Measurements from ENCODE around the gene PPP1R2C. TPM values are rescaled to one million over a fixed set of nuclear protein-coding genes. Genes with fewer than 3 reads are reported as not detected.

PPP1R2C gene
- total and polyA plus RNA-seq, 4 donors: not detected

GRCh38 chrX:42804524-42804923 lies 26.6 kb upstream of the PPP1R2C start:
- no peaks in the 10 kb centered on the region for H3K36me3 ChIP-seq (ENCODE audit: control insufficient read depth in 4 of 4, insufficient read depth in 3 of 4, low read depth in 1 of 4, low read length in 3 of 4)
- no peak for TF ChIP-seq FOXA1 (IDR thresholded peaks at IDR 0.05)
- TF ChIP-seq HNF4A (conservative IDR thresholded peaks at IDR 0.05): no peak
- TF ChIP-seq YY1 (IDR thresholded peaks at IDR 0.05): no peak
- TF ChIP-seq SP1 (IDR thresholded peaks at IDR 0.05): no peak
- no peak for TF ChIP-seq GABPA (IDR thresholded peaks at IDR 0.05 in 1 of 2, conservative IDR thresholded peaks at IDR 0.05 in 1 of 2)
- TF ChIP-seq, protein P1, sequence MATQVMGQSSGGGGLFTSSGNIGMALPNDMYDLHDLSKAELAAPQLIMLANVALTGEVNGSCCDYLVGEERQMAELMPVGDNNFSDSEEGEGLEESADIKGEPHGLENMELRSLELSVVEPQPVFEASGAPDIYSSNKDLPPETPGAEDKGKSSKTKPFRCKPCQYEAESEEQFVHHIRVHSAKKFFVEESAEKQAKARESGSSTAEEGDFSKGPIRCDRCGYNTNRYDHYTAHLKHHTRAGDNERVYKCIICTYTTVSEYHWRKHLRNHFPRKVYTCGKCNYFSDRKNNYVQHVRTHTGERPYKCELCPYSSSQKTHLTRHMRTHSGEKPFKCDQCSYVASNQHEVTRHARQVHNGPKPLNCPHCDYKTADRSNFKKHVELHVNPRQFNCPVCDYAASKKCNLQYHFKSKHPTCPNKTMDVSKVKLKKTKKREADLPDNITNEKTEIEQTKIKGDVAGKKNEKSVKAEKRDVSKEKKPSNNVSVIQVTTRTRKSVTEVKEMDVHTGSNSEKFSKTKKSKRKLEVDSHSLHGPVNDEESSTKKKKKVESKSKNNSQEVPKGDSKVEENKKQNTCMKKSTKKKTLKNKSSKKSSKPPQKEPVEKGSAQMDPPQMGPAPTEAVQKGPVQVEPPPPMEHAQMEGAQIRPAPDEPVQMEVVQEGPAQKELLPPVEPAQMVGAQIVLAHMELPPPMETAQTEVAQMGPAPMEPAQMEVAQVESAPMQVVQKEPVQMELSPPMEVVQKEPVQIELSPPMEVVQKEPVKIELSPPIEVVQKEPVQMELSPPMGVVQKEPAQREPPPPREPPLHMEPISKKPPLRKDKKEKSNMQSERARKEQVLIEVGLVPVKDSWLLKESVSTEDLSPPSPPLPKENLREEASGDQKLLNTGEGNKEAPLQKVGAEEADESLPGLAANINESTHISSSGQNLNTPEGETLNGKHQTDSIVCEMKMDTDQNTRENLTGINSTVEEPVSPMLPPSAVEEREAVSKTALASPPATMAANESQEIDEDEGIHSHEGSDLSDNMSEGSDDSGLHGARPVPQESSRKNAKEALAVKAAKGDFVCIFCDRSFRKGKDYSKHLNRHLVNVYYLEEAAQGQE (IDR thresholded peaks at IDR 0.05): no peak
- no peak for TF ChIP-seq NR2F2 (IDR thresholded peaks at IDR 0.05)
- TF ChIP-seq RAD21 (IDR thresholded peaks at IDR 0.05): no peak
- TF ChIP-seq, protein P2, sequence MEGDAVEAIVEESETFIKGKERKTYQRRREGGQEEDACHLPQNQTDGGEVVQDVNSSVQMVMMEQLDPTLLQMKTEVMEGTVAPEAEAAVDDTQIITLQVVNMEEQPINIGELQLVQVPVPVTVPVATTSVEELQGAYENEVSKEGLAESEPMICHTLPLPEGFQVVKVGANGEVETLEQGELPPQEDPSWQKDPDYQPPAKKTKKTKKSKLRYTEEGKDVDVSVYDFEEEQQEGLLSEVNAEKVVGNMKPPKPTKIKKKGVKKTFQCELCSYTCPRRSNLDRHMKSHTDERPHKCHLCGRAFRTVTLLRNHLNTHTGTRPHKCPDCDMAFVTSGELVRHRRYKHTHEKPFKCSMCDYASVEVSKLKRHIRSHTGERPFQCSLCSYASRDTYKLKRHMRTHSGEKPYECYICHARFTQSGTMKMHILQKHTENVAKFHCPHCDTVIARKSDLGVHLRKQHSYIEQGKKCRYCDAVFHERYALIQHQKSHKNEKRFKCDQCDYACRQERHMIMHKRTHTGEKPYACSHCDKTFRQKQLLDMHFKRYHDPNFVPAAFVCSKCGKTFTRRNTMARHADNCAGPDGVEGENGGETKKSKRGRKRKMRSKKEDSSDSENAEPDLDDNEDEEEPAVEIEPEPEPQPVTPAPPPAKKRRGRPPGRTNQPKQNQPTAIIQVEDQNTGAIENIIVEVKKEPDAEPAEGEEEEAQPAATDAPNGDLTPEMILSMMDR (IDR thresholded peaks at IDR 0.05; ENCODE audit: low read depth, low read length, missing input control): no peak
- no peak for TF ChIP-seq EGR1 (IDR thresholded peaks at IDR 0.05; ENCODE audit: low read depth in 2 of 2)
- H3K27ac ChIP-seq (ENCODE audit: low read depth in 1 of 2, low read length in 2 of 2): no peak overlapping the region
- 55% methylated on average over 2 of the region's 2 CpGs for WGBS
- H3K4me1 ChIP-seq (ENCODE audit: control insufficient read depth in 4 of 4, insufficient read depth in 4 of 4, low read length in 3 of 4): no peaks in the 10 kb centered on the region
- no peak overlapping the region for H3K4me3 ChIP-seq (ENCODE audit: low read depth in 1 of 3, low read length in 3 of 3)
- DNase-seq (ENCODE audit: low spot score): no peak
- H3K9ac ChIP-seq (ENCODE audit: low read depth in 1 of 2, low read length in 2 of 2): no peak overlapping the region
- H3K9me3 ChIP-seq (ENCODE audit: control insufficient read depth in 4 of 4, low read length in 3 of 4): no peaks in the 10 kb centered on the region
- peaks cover 0 to 2% (median 0%) of the 10 kb centered on the region in 4 donors for H3K27me3 ChIP-seq (ENCODE audit: control insufficient read depth in 4 of 4, insufficient read depth in 4 of 4, low read length in 3 of 4)

DNA sequence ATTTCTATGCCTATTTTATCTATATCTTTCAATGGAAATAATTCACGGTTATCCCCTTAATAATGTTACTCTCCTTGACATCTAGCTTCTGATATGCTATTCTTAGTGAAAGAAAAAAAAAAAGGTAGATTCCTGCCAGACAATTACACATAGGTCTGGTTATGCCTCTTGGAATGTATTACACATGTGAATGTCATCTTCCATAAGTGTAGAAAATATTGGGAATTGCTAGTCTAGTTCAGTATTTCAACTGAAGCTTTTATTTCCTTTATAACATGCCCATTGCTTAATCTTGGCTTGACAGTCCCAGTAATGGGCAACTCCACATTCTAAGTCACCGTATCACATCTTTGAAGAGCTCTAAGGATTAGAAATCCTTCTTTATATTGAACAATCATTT lies 25.4 kb upstream of the PPP1R2C start:
- Histone ChIP-seq H3K9ac (ENCODE audit: low read depth in 1 of 2, low read length in 2 of 2) (no peak overlapping the region), H3K4me3 (ENCODE audit: low read depth in 1 of 3, low read length in 3 of 3) (no peak overlapping the region), H3K4me1 (ENCODE audit: control insufficient read depth in 4 of 4, insufficient read depth in 4 of 4, low read length in 3 of 4) (no peaks in the 10 kb centered on the region), H3K9me3 (ENCODE audit: control insufficient read depth in 4 of 4, low read length in 3 of 4) (no peaks in the 10 kb centered on the region), H3K36me3 (ENCODE audit: control insufficient read depth in 4 of 4, insufficient read depth in 3 of 4, low read depth in 1 of 4, low read length in 3 of 4) (no peaks in the 10 kb centered on the region), H3K27ac (ENCODE audit: low read depth in 1 of 2, low read length in 2 of 2) (no peak overlapping the region), H3K27me3 (ENCODE audit: control insufficient read depth in 4 of 4, insufficient read depth in 4 of 4, low read length in 3 of 4) (peaks cover 0 to 2% (median 0%) of the 10 kb centered on the region in 4 donors)
- DNase-seq (ENCODE audit: low spot score): no peak
- TF ChIP-seq ATF3 (IDR thresholded peaks at IDR 0.05): no peak
- TF ChIP-seq ZBTB33 (IDR thresholded peaks at IDR 0.05): no peak
- no peak for TF ChIP-seq JUND (IDR thresholded peaks at IDR 0.05)
- no peak for TF ChIP-seq FOXA1 (IDR thresholded peaks at IDR 0.05)
- TF ChIP-seq, protein P1 (IDR thresholded peaks at IDR 0.05): no peak
- no peak for TF ChIP-seq HNF4A (conservative IDR thresholded peaks at IDR 0.05)
- WGBS: 95% methylated on average over 2 of the region's 2 CpGs
